Measurements from ENCODE around the gene RPS3.

Gene RPS3

GRCh38 chr11:75389925-75390324 is 9.4 kb upstream of the RPS3 start:
- Histone ChIP-seq H3K9ac (ENCODE audit: low read length) (no peak overlapping the region), H3K9me3 (ENCODE audit: insufficient read depth, low read depth, low read length) (no peaks in the 10 kb centered on the region), H3K27ac (ENCODE audit: low read depth, low read length) (no peak overlapping the region), H4K12ac (ENCODE audit: low read depth, low read length) (no peak overlapping the region), H2BK12ac (ENCODE audit: low read length) (no peak overlapping the region), H2AK5ac (ENCODE audit: low read length) (no peak overlapping the region), H3K4me1 (ENCODE audit: control insufficient read depth in 1 of 2, insufficient read depth in 2 of 2, low read length in 2 of 2) (peaks cover 6 to 11% of the 10 kb centered on the region in 2 experiments), H4K91ac (ENCODE audit: low read depth, low read length) (no peak overlapping the region), H3K79me1 (ENCODE audit: low read length) (peaks cover 9% of the 10 kb centered on the region), H4K8ac (ENCODE audit: low read depth, low read length) (no peak overlapping the region), H3K4me3 (ENCODE audit: low read depth, low read length) (no peak overlapping the region), H3K14ac (ENCODE audit: low read length) (no peak overlapping the region), H3K23ac (ENCODE audit: low read length) (no peak overlapping the region), H3K36me3 (ENCODE audit: control insufficient read depth in 1 of 2, insufficient read depth in 2 of 2, low read length in 2 of 2) (no peaks in the 10 kb centered on the region), H3K79me2 (ENCODE audit: control insufficient read depth, insufficient read depth, low read length, poor library complexity) (no peaks in the 10 kb centered on the region), H3K18ac (ENCODE audit: low read length) (no peak overlapping the region), H3K4me2 (ENCODE audit: low read length) (no peak overlapping the region), H2AFZ (ENCODE audit: insufficient read depth, low read length, poor library complexity) (no peak overlapping the region), H2BK120ac (ENCODE audit: insufficient read depth, low read length, poor library complexity) (no peak overlapping the region), H3K27me3 (ENCODE audit: insufficient read depth, low read length) (no peaks in the 10 kb centered on the region), H2BK5ac (ENCODE audit: low read depth, low read length, poor library complexity) (no peak overlapping the region), H3K4ac (ENCODE audit: low read depth, low read length) (no peak overlapping the region)
- DNase-seq: no peak
- WGBS (ENCODE audit: extremely low coverage, insufficient coverage, insufficient read length): no CpG with 5 or more reads among the region's 7 CpGs

GRCh38 chr11:75394085-75394840 is 5.1 kb upstream of the RPS3 start:
- H3K23ac ChIP-seq (ENCODE audit: low read length): no peak overlapping the region
- H3K14ac ChIP-seq (ENCODE audit: low read length): no peak overlapping the region
- H2BK12ac ChIP-seq (ENCODE audit: low read length): no peak overlapping the region
- no peaks in the 10 kb centered on the region for H3K79me2 ChIP-seq (ENCODE audit: control insufficient read depth, insufficient read depth, low read length, poor library complexity)
- H3K4me2 ChIP-seq (ENCODE audit: low read length): no peak overlapping the region
- H3K18ac ChIP-seq (ENCODE audit: low read length): no peak overlapping the region
- no peak overlapping the region for H3K4me3 ChIP-seq (ENCODE audit: low read depth, low read length)
- no peak for DNase-seq
- H2AFZ ChIP-seq (ENCODE audit: insufficient read depth, low read length, poor library complexity): no peak overlapping the region
- no peak overlapping the region for H2AK5ac ChIP-seq (ENCODE audit: low read length)
- H2BK5ac ChIP-seq (ENCODE audit: low read depth, low read length, poor library complexity): no peak overlapping the region
- H2BK120ac ChIP-seq (ENCODE audit: insufficient read depth, low read length, poor library complexity): no peak overlapping the region
- WGBS (ENCODE audit: extremely low coverage, insufficient coverage, insufficient read length): no CpG with 5 or more reads among the region's 8 CpGs
- H3K9ac ChIP-seq (ENCODE audit: low read length): no peak overlapping the region
- no peaks in the 10 kb centered on the region for H3K4me1 ChIP-seq (ENCODE audit: control insufficient read depth in 1 of 2, insufficient read depth in 2 of 2, low read length in 2 of 2)
- no peak overlapping the region for H4K12ac ChIP-seq (ENCODE audit: low read depth, low read length)
- no peak overlapping the region for H3K27ac ChIP-seq (ENCODE audit: low read depth, low read length)
- no peak overlapping the region for H3K4ac ChIP-seq (ENCODE audit: low read depth, low read length)
- no peaks in the 10 kb centered on the region for H3K36me3 ChIP-seq (ENCODE audit: control insufficient read depth in 1 of 2, insufficient read depth in 2 of 2, low read length in 2 of 2)
- no peak overlapping the region for H4K91ac ChIP-seq (ENCODE audit: low read depth, low read length)
- no peak overlapping the region for H4K8ac ChIP-seq (ENCODE audit: low read depth, low read length)
- peaks cover 2% of the 10 kb centered on the region for H3K79me1 ChIP-seq (ENCODE audit: low read length)
- no peaks in the 10 kb centered on the region for H3K9me3 ChIP-seq (ENCODE audit: insufficient read depth, low read depth, low read length)
- H3K27me3 ChIP-seq (ENCODE audit: insufficient read depth, low read length): no peaks in the 10 kb centered on the region

GRCh38 chr11:75398906-75399305 is 412 bp upstream of the RPS3 start:
- Histone ChIP-seq H2BK120ac (ENCODE audit: insufficient read depth, low read length, poor library complexity) (no peak overlapping the region), H3K79me2 (ENCODE audit: control insufficient read depth, insufficient read depth, low read length, poor library complexity) (peaks cover 23% of the 10 kb centered on the region), H3K14ac (ENCODE audit: low read length) (no peak overlapping the region), H3K27me3 (ENCODE audit: insufficient read depth, low read length) (no peaks in the 10 kb centered on the region), H3K4ac (ENCODE audit: low read depth, low read length) (no peak overlapping the region), H3K9ac (ENCODE audit: low read length) (no peak overlapping the region), H2BK5ac (ENCODE audit: low read depth, low read length, poor library complexity) (no peak overlapping the region), H3K79me1 (ENCODE audit: low read length) (peaks cover 7% of the 10 kb centered on the region), H3K36me3 (ENCODE audit: control insufficient read depth in 1 of 2, insufficient read depth in 2 of 2, low read length in 2 of 2) (peaks cover 16 to 26% of the 10 kb centered on the region in 2 experiments), H3K9me3 (ENCODE audit: insufficient read depth, low read depth, low read length) (no peaks in the 10 kb centered on the region), H2AK5ac (ENCODE audit: low read length) (no peak overlapping the region), H3K4me2 (ENCODE audit: low read length) (no peak overlapping the region), H3K4me1 (ENCODE audit: control insufficient read depth in 1 of 2, insufficient read depth in 2 of 2, low read length in 2 of 2) (peaks cover 0 to 5% of the 10 kb centered on the region in 2 experiments), H2BK12ac (ENCODE audit: low read length) (peak overlapping the region; percentile 24), H3K27ac (ENCODE audit: low read depth, low read length) (no peak overlapping the region), H3K18ac (ENCODE audit: low read length) (no peak overlapping the region), H3K4me3 (ENCODE audit: low read depth, low read length) (no peak overlapping the region), H2AFZ (ENCODE audit: insufficient read depth, low read length, poor library complexity) (peak overlapping the region; percentile 83), H3K23ac (ENCODE audit: low read length) (no peak overlapping the region), H4K91ac (ENCODE audit: low read depth, low read length) (peak overlapping the region; percentile 16), H4K12ac (ENCODE audit: low read depth, low read length) (no peak overlapping the region), H4K8ac (ENCODE audit: low read depth, low read length) (peak overlapping the region; percentile 82)
- DNase-seq: no peak
- WGBS (ENCODE audit: extremely low coverage, insufficient coverage, insufficient read length): no CpG with 5 or more reads among the region's 8 CpGs

- H2AFZ ChIP-seq (ENCODE audit: insufficient read depth, low read length, poor library complexity): no peak overlapping the region
- H3K36me3 ChIP-seq (ENCODE audit: control insufficient read depth in 1 of 2, insufficient read depth in 2 of 2, low read length in 2 of 2): peaks cover 28 to 40% of the 10 kb centered on the region in 2 experiments
- H3K9ac ChIP-seq (ENCODE audit: low read length): peak overlapping the region; percentile 98
- H3K4me3 ChIP-seq (ENCODE audit: low read depth, low read length): peak overlapping the region; percentile 98
- no peak overlapping the region for H4K12ac ChIP-seq (ENCODE audit: low read depth, low read length)
- peak overlapping the region; percentile 98 for H3K4me2 ChIP-seq (ENCODE audit: low read length)
- H2BK12ac ChIP-seq (ENCODE audit: low read length): no peak overlapping the region
- H2BK5ac ChIP-seq (ENCODE audit: low read depth, low read length, poor library complexity): no peak overlapping the region
- no peak overlapping the region for H4K8ac ChIP-seq (ENCODE audit: low read depth, low read length)
- no peak overlapping the region for H2BK120ac ChIP-seq (ENCODE audit: insufficient read depth, low read length, poor library complexity)
- H3K79me1 ChIP-seq (ENCODE audit: low read length): peaks cover 7% of the 10 kb centered on the region
- peaks cover 0 to 5% of the 10 kb centered on the region in 2 experiments for H3K4me1 ChIP-seq (ENCODE audit: control insufficient read depth in 1 of 2, insufficient read depth in 2 of 2, low read length in 2 of 2)
- peaks cover 23% of the 10 kb centered on the region for H3K79me2 ChIP-seq (ENCODE audit: control insufficient read depth, insufficient read depth, low read length, poor library complexity)
- H3K9me3 ChIP-seq (ENCODE audit: insufficient read depth, low read depth, low read length): no peaks in the 10 kb centered on the region
- H3K18ac ChIP-seq (ENCODE audit: low read length): no peak overlapping the region
- no peak overlapping the region for H4K91ac ChIP-seq (ENCODE audit: low read depth, low read length)
- peak overlapping the region; percentile 28 for H3K27ac ChIP-seq (ENCODE audit: low read depth, low read length)
- peak in 1 of 2 donors; percentile 28 for DNase-seq
- no peak overlapping the region for H2AK5ac ChIP-seq (ENCODE audit: low read length)
- no peak overlapping the region for H3K14ac ChIP-seq (ENCODE audit: low read length)
- no CpG with 5 or more reads among the region's 11 CpGs for WGBS (ENCODE audit: extremely low coverage, insufficient coverage, insufficient read length)
- H3K23ac ChIP-seq (ENCODE audit: low read length): no peak overlapping the region
- peak overlapping the region; percentile 93 for H3K4ac ChIP-seq (ENCODE audit: low read depth, low read length)
- H3K27me3 ChIP-seq (ENCODE audit: insufficient read depth, low read length): no peaks in the 10 kb centered on the region
These were observed 988 bp downstream of the RPS3 start for GRCh38 chr11:75400146-75400865.

Data from trophoblast cell (in vitro differentiated cells and primary cell).